Spleen (tissue), 11 donors: ENCODE results near the gene DDAH1. TPM values are rescaled to one million over a fixed set of nuclear protein-coding genes. Genes with fewer than 3 reads are reported as not detected.
A peak's percentile ranks its signal among the peaks of the same experiment; 100 is the strongest.

Source experiments
- DNase-seq: peaks from one replicate; pipeline ENCODE4 v3.0.0-alpha.2; 2020
- H3K27ac ChIP-seq, 8 donors: fragments of 200-600 bp; sonication (generic) in 7 of 8; 1 replicate in 4 of 8; 2 replicates in 4 of 8; pipeline versions ENCODE4 v1.5.0 to v1.8.0; 2016 to 2021; ENCODE audit warnings: inconsistent platforms in 4 of 8, mild to moderate bottlenecking in 4 of 8, moderate library complexity in 1 of 8
- H3K27me3 ChIP-seq, 7 donors: fragments of 200-600 bp; sonication (generic) in 6 of 7; replicated peaks in 1 of 7; 1 replicate in 4 of 7; 2 replicates in 3 of 7; pipeline versions ENCODE4 v1.5.0 to v1.8.0; 2016 to 2021; ENCODE audit warnings: inconsistent platforms in 3 of 7, mild to moderate bottlenecking in 1 of 7
- H3K36me3 ChIP-seq, 6 donors: fragments of 200-600 bp; sonication (generic) in 5 of 6; 1 replicate in 4 of 6; 2 replicates in 2 of 6; pipeline versions ENCODE4 v1.5.0 to v1.8.0; 2016 to 2021; ENCODE audit warnings: inconsistent platforms in 2 of 6
- H3K4me1 ChIP-seq, 6 donors: fragments of 200-600 bp; sonication (generic) in 5 of 6; 1 replicate in 3 of 6; 2 replicates in 3 of 6; pipeline versions ENCODE4 v1.5.0 to v1.8.0; 2016 to 2021; ENCODE audit warnings: inconsistent platforms in 3 of 6
- H3K4me3 ChIP-seq, 8 donors: fragments of 200-600 bp; sonication (generic) in 7 of 8; 1 replicate in 4 of 8; 2 replicates in 4 of 8; pipeline versions ENCODE4 v1.5.0 to v1.8.0; 2016 to 2021; ENCODE audit warnings: inconsistent platforms in 4 of 8, mild to moderate bottlenecking in 4 of 8, moderate library complexity in 2 of 8
- H3K9me3 ChIP-seq, 8 donors: fragments of 200-600 bp; sonication (generic) in 7 of 8; 1 replicate in 4 of 8; 2 replicates in 4 of 8; pipeline versions ENCODE4 v1.5.0 to v1.8.0; 2016 to 2021; ENCODE audit warnings: inconsistent platforms in 4 of 8
- CTCF ChIP-seq, 11 experiments: fragments of 200-600 bp in 7 of 11; fragments of 450-650 bp in 4 of 11; sonication (generic) in 4 of 11; IDR thresholded peaks in 8 of 11; conservative IDR thresholded peaks in 3 of 11; 1 replicate in 7 of 11; 2 replicates in 4 of 11; pipeline versions ENCODE4 v1.4.0 to v1.8.0; 2016 to 2021; ENCODE audit warnings: antibody characterized with exemption in 11 of 11, inconsistent platforms in 4 of 11, mild to moderate bottlenecking in 1 of 11
- POLR2A ChIP-seq, 3 donors: fragments of 450-650 bp; IDR thresholded peaks; one replicate each; pipeline ENCODE4 v1.5.1; 2017; ENCODE audit warnings: antibody characterized with exemption in 3 of 3, mild to moderate bottlenecking in 1 of 3
- POLR2AphosphoS5 ChIP-seq, 3 donors: sonication (generic); formaldehyde crosslinking; IDR thresholded peaks; one replicate each; pipeline ENCODE4 v1.5.1; 2017; ENCODE audit warnings: antibody characterized with exemption in 3 of 3
- WGBS, 5 donors: extraction: QIAGEN DNeasy Blood & Tissue Kit in 3 of 5; methylation state at CpG; one replicate each; pipeline versions ENCODE4 v1.1.5 to v1.1.7; 2013 to 2018; 5-methylcytosine and 5-hydroxymethylcytosine counted together
- intact Hi-C: fragments of 100-400 bp; cut with DNase I; formaldehyde crosslinking; loops from one replicate; pipeline ENCODE4 v1.15.0; 2023; ENCODE audit warnings: low total_unique reads
- polyA plus RNA-seq, 3 donors: library from polyadenylated mRNA; stranded (reverse); fragments of 200-250 nt; gene quantifications; one replicate each; pipeline ENCODE4 v1.2.1, GENCODE V29; 2013
- total RNA-seq, 7 donors: library from RNA; depleted of rRNA in 3 of 7; stranded (reverse); fragments of >200 nt in 3 of 7; fragmentation: NEBNext Ultra II Directional in 4 of 7; extraction: Animal tissue kit (Norgen Biotek cat#: 25700) in 4 of 7; gene quantifications; one replicate each; pipeline versions ENCODE4 v1.1.0 to v1.2.1, GENCODE V29; 2016 to 2021
- donor health status: healthy with polysubstance abuse.
- donor health status: DM: no; HTN: no; CAD: no; lungs with moderate emphysema.
- donor health status: DM: no; HTN: no; CAD: no.
- donor health status: Bipolar disorder and iron deficiency.
- donor health status: healthy.
- donor health status: DM: no; HTN: no; CAD: no.
- donor health status: DM: yes; HTN: yes; CAD: no.

The DDAH1 gene
- total and polyA plus RNA-seq, 10 donors = 1.8 to 19.8 (median 13.7) TPM

GRCh38 chr1:85333186-85333585, 131.8 kb downstream of the DDAH1 start:
- Histone ChIP-seq H3K27ac (no peak overlapping the region), H3K4me3 (no peak overlapping the region), H3K36me3 (peaks cover 0 to 5% (median 0%) of the 10 kb centered on the region in 6 donors), H3K9me3 (peaks cover 0 to 32% (median 21%) of the 10 kb centered on the region in 8 donors), H3K4me1 (peaks cover 0 to 51% (median 19%) of the 10 kb centered on the region in 6 donors), H3K27me3 (no peaks in the 10 kb centered on the region)
- no peak for DNase-seq
- WGBS, 5 donors = 91 to 100% (median 93%) methylated on average over 1 of the region's 1 CpG
- intact Hi-C loops = no loop called here
- TF ChIP-seq POLR2AphosphoS5 (IDR thresholded peaks at IDR 0.05) (no peak), POLR2A (IDR thresholded peaks at IDR 0.05) (no peak), CTCF (IDR thresholded peaks at IDR 0.05 in 8 of 11, conservative IDR thresholded peaks at IDR 0.05 in 3 of 11) (no peak)

- no peak overlapping the region for H3K27ac ChIP-seq
- intact Hi-C loops = no loop called here
- no peak for DNase-seq
- TF ChIP-seq POLR2A (IDR thresholded peaks at IDR 0.05) (no peak), POLR2AphosphoS5 (IDR thresholded peaks at IDR 0.05) (no peak), CTCF (IDR thresholded peaks at IDR 0.05 in 8 of 11, conservative IDR thresholded peaks at IDR 0.05 in 3 of 11) (no peak)
- peaks cover 0 to 5% (median 0%) of the 10 kb centered on the region in 6 donors for H3K36me3 ChIP-seq
- WGBS, 5 donors = 95 to 100% (median 100%) methylated on average over 1 of the region's 1 CpG; no CpG with 5 or more reads in 1 of the 5 donors
- H3K9me3 ChIP-seq = peaks cover 0 to 32% (median 21%) of the 10 kb centered on the region in 8 donors
- H3K4me1 ChIP-seq = peaks cover 0 to 51% (median 19%) of the 10 kb centered on the region in 6 donors
- no peak overlapping the region for H3K4me3 ChIP-seq
- no peaks in the 10 kb centered on the region for H3K27me3 ChIP-seq
Observed at GRCh38 chr1:85332575-85332974, 132.4 kb downstream of the DDAH1 start.

- 43 to 62% (median 51%) methylated on average over 6 of the region's 6 CpGs for WGBS, 5 donors
- Histone ChIP-seq H3K27me3 (no peaks in the 10 kb centered on the region), H3K4me1 (peaks cover 0 to 51% (median 19%) of the 10 kb centered on the region in 6 donors), H3K27ac (peak overlapping the region in 7 of 8 donors; percentile 70 to 82 (median 72)), H3K4me3 (no peak overlapping the region), H3K9me3 (peaks cover 0 to 32% (median 21%) of the 10 kb centered on the region in 8 donors), H3K36me3 (peaks cover 0 to 5% (median 0%) of the 10 kb centered on the region in 6 donors)
- DNase-seq = no peak
- TF ChIP-seq POLR2AphosphoS5 (IDR thresholded peaks at IDR 0.05) (peak in 1 of 3 donors; percentile 75), CTCF (IDR thresholded peaks at IDR 0.05 in 8 of 11, conservative IDR thresholded peaks at IDR 0.05 in 3 of 11) (no peak)
- intact Hi-C loops = no loop called here
Observed at GRCh38 chr1:85330711-85331290, 134.2 kb downstream of the DDAH1 start.

DNA sequence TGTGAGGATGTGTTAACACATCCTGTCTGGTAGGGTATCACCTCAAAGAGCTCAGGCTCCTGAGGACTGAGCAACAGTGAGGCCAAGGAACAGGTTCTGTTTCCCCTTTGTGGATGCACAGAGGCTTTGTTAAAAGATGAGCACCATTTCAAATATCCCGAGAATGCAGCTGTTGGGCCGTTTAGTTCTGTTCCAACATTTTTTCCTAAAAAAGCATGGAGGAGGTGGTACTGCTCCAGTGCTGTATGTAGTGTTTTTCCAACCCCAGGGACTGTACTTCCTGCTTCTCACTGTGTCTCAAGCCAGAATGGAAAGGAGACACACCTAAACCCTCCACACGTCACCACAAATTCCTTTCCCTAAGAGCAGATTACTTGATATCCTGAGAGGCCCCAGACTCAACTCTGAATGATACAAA, 134.7 kb downstream of the DDAH1 start:
- H3K27ac ChIP-seq = peak overlapping the region in 7 of 8 donors; percentile 70 to 82 (median 72)
- H3K4me3 ChIP-seq = no peak overlapping the region
- H3K27me3 ChIP-seq = no peaks in the 10 kb centered on the region
- no peak for DNase-seq
- 59 to 74% (median 68%) methylated on average over 3 of the region's 3 CpGs for WGBS, 5 donors
- intact Hi-C loops = no loop called here
- H3K4me1 ChIP-seq = peaks cover 0 to 47% (median 18%) of the 10 kb centered on the region in 6 donors
- no peak for TF ChIP-seq POLR2A (IDR thresholded peaks at IDR 0.05)
- no peak for TF ChIP-seq CTCF (IDR thresholded peaks at IDR 0.05 in 8 of 11, conservative IDR thresholded peaks at IDR 0.05 in 3 of 11)
- TF ChIP-seq POLR2AphosphoS5 (IDR thresholded peaks at IDR 0.05) = no peak
- peaks cover 0 to 32% (median 21%) of the 10 kb centered on the region in 8 donors for H3K9me3 ChIP-seq
- H3K36me3 ChIP-seq = peaks cover 0 to 5% (median 0%) of the 10 kb centered on the region in 6 donors
